ENCODE data around the gene ALAS1.

Gene ALAS1

DNA sequence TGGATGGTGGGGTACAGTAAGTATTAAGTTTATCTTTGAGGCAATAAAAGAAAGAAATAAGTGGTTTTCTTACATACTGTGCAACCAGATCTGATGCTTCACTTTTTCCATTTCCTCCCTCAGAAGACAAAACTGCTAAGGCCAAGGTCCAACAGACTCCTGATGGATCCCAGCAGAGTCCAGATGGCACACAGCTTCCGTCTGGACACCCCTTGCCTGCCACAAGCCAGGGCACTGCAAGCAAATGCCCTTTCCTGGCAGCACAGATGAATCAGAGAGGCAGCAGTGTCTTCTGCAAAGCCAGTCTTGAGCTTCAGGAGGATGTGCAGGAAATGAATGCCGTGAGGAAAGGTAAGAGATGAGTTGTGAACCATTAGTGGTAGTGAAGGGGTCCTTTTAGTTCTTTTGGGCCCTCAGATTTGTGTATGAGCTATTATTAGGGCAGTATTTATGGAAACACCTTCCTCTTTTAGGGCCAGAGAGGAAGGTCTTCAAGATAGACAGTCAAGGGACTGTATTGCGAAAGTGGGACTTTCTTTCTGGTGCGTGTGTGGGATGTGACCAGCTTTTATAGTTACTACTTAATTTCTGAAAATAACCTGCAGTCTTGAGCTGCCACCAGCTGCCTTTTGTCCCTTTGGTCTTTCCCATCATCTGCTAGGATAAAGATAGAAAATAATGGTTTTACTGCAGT is 4.6 kb downstream of the ALAS1 start:
- no peak for DNase-seq

DNA sequence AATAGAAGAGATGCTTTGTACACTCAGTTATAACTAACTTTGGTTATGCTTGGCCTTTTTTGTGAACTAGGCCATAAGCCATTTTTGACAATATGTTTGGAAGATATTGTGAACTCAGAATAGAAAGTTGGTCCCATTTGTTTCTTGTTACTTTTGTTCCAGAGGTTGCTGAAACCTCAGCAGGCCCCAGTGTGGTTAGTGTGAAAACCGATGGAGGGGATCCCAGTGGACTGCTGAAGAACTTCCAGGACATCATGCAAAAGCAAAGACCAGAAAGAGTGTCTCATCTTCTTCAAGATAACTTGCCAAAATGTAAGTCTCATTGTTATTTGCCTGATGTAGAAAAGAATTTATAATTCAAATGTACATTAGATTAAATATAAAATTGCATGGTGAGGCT is 5.7 kb downstream of the ALAS1 start:
- DNase-seq, result no peak

DNA sequence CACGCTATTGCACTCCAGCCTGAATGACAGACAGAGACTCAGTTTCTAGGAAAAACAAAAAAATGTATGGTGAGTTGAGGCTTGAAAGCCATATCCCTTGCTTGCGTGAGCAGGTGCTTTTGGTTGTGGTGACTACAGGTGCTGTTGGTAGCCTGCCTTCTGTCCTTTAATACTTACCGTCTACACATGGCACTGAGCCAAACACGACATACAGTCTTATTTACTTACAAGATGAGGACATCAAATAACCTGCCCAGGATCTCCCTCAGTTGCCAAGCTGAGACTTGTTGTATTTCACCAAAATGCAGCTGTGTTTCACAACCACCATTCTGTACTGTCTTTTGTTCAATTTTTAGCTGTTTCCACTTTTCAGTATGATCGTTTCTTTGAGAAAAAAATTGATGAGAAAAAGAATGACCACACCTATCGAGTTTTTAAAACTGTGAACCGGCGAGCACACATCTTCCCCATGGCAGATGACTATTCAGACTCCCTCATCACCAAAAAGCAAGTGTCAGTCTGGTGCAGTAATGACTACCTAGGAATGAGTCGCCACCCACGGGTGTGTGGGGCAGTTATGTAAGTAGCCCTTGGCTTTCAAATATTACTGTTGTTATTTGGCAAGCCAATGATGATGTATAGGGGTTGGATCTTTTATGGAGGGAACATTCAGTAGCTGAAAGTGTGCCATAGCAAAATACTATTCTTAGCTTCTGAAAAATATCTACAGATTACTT is 6.5 kb downstream of the ALAS1 start:
- DNase-seq, result peak; percentile 46

DNA sequence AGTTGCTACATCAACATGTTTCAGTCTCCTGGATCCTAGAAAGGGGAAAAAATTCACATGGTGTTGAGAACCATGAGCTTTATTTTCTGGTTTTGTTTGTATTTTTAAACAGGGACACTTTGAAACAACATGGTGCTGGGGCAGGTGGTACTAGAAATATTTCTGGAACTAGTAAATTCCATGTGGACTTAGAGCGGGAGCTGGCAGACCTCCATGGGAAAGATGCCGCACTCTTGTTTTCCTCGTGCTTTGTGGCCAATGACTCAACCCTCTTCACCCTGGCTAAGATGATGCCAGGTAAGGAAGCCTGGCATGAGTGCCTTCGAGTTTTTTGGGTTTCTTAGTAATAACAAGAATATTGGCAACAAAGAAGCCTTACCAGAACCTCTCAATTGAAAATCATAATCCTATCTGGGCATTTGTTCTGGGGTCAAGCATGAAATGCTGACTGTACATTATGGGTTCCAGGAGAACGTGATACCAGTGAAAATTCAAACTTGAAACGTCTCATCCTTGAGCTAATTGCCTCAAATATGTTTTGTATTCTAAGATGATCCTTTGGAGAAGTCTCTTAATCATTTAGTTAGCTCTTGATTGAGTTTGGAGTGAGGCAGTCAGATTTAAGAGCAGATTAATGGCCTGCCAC is 7.9 kb downstream of the ALAS1 start:
- DNase-seq, result no peak

DNA sequence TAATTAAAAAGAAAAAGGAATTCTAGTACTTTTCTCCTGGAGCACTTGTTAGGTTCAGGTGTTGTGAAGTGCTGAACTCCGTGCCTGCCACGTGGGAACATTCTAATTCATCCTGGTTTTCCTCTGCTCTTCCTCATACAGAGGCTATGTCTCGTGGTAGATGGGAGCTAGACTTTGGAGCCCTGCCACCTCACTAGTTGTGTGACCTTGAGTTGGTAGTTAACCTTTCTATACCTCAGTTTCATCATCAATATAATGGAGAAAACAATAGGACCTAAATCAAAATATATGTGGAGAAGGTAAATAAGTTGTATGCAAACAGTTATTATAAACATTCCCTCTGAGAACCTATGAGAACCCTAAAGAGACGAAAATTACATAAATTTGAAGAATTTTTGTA is 10.6 kb downstream of the ALAS1 start:
- no peak for DNase-seq

DNA sequence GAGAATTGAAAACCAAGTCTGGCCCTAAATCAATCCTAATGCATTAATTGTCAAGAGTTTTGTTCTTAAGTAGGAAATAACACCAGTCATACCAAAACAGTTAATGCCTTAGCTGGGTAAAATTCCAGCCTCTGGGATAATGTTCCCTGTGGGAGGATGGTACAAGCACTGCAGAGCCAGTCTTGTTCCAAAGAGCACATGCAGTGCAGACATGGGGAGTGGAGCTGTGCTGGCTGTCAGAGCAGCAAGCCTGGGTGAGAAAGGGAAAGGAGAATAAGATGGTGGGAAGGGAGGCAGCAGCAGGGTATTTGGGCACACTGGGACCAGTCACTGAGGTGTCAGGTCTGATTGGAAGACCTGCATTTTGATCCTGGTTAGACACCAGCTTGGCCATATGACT is 12.1 kb downstream of the ALAS1 start:
- no peak for DNase-seq

DNA sequence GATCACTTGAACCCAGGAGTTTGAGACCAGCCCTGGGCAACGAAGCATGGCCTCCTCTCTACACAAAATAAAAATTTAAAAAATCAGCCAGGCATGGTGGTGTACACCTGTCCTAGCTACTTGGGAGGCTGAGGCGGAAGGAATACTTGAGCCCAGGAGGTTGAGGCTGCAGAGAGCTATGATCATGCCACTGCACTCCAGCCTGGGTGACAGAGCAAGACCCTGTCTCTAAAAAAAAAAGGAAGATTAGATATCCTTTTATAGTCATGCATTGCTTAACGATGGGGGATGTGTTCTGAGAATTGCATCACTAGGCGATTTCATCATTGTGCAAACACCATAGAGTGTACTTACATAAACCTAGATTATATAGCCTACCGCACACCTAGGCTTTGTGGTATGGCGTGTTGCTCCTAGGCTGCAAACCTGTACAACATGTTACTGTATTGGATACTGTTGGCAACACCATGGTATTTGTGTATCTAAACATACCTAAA is 12.6 kb downstream of the ALAS1 start:
- DNase-seq, result no peak

DNA sequence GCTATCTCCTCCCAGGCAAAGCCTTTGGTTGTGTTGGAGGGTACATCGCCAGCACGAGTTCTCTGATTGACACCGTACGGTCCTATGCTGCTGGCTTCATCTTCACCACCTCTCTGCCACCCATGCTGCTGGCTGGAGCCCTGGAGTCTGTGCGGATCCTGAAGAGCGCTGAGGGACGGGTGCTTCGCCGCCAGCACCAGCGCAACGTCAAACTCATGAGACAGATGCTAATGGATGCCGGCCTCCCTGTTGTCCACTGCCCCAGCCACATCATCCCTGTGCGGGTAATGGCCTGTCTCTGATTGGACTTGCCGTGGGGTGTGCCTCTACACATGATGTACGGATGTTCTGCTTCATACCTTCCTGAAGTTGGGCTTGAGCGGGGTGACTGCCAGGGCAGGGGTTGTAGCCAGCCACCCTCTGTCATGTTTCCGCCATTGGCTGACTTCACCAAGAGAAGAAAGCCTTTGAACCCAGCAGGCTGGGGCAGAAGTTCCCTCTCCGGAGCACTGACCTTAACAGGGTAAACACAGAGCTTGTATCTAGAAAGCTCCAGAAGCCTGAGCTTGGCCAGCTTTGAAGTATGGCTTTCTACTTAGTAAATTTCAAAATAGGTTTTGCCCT is 13.4 kb downstream of the ALAS1 start:
- DNase-seq, result no peak

DNA sequence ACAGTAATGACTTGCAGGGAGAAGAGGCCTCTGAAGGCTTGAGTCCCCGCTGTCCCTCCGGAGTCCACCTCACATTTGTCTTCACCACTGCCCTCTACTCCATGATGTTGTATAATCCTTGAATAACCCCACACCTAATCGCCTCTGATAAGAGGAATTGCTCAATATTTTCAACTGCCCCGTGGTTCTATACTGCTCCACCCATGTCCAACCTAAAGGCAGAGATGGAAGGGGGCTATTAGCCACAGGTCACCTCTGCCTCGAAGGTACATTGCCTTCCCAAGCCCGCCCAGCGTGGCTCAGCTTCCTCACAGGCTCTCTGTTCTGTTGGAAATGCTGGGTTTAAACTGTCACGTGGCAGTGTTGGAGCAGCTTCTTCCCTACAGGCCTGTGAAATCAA is 15.0 kb downstream of the ALAS1 start:
- no peak for DNase-seq

DNA sequence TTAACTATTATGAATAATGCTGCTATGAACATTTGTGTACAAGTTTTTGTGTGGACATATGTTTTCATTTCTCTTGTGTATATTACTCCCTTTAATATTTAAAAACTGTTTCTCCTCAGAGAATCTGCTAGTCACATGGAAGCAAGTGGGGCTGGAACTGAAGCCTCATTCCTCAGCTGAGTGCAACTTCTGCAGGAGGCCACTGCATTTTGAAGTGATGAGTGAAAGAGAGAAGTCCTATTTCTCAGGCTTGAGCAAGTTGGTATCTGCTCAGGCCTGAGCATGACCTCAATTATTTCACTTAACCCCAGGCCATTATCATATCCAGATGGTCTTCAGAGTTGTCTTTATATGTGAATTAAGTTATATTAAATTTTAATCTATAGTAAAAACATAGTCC is 15.9 kb downstream of the ALAS1 start:
- no peak for DNase-seq

DNA sequence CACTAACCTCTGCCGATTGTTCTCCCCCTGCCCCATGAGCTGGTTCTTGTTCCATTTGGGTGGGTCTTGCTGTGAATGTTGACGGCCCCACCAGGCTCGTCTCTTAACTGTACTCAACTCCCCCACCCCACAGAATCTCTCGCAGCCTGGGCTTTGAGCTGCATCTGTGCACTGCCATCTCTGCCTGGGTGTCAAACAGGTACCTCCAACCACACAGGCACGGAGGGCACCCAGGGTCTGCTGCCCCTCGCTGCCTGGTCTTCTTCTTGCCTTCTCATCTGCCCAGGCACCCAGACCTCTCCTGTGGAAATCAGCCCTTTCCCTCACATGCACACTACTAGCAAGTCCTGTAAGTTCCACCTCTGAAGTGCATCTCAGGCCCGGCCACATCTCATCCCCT is 17.4 kb downstream of the ALAS1 start:
- DNase-seq, result no peak

DNA sequence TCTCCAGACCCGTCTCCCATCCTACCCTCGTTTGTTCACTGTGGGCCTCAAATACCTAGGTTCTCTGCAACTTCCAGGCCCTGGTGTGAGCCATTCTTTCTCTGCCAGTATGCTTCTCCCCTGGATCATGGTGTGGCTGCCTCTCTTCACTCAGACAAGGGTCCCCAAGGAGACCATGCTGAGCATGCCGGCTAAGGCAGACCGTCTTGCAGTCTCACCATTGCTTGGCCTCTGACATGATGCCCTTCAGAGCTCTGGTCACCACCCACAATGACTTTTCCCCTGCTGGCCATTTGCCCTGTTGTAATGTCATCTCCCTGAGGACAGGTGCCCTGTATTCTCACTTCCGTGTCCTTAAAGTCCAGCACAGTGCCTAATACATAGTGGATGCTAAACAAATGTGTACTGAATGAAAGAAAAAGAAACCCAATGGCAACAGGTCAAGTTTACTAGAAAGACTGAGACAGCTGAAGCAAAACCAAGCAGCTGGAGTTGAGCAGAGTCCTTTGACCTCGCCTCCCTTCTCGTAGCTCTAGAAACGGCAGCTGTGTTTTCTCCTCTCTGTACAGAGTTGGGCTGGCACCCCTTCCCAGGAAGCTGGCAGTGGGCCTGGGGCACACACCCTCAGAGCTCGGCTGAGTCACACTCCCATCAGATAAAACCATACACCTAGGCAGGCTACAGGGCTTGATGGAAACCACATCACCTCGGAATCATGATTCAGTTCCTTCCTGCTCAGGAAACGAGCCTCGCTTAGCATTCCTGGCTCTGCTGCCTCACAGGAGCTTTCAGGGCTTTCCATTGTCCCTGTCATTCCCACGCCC is 18.8 kb downstream of the ALAS1 start:
- DNase-seq, result no peak

DNA sequence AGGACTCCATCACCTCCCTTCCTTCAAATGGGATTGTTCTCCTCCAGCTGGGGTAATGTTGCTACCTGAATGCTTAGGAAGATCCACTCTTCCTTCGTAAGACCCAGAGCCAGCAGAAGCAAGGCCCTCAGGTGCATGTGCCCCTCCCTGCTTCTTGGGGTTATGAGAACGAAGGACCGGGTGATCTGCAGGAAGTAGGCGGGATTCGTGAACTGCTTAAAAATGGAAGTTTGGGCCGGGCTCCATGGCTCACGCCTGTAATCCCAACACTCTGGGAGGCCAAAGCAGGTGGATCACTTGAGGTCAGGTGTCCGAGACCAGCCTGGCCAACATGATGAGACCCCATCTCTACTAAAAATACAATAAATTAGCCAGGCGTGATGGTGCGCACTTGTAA is 19.4 kb downstream of the ALAS1 start:
- DNase-seq, result no peak

DNA sequence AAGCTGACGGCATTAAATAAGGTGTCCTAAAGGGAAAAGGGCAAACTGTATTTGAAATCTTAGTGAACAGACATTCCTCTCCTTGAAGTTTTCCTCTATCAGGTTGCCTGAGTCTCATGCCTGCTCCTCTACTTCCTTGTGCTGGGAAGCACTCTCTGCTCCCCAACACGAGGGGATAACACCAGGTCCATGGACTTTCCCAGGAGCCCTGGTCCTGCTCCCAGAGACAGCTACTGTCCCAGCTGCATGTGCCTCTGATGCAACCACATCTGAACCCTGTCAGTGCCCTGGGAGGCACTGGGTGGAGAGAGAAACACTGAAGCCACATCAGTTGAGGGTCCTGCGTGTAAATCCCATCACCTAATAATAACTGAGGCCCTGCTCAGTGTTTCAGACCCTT is 20.1 kb downstream of the ALAS1 start:
- no peak for DNase-seq

DNA sequence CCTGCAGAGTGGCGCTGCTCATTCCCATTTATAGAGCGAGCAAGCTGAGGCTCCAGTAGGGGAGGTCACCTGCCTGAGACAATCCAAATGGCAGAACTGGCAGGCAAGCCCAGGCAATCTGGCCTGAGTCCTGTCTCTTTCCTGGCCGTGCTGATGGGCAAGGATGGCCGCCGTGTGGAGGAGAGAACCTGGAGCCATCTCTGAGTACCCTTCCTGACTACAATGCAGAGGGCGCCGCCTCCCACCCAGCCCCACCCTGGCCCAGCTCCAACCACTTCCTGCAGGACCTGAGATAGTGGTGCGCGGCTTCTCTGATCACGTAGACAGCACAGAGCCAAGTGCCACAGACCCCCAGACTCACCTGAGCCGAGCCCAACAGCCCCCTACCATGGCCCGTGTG is 20.5 kb downstream of the ALAS1 start:
- no peak for DNase-seq

DNA sequence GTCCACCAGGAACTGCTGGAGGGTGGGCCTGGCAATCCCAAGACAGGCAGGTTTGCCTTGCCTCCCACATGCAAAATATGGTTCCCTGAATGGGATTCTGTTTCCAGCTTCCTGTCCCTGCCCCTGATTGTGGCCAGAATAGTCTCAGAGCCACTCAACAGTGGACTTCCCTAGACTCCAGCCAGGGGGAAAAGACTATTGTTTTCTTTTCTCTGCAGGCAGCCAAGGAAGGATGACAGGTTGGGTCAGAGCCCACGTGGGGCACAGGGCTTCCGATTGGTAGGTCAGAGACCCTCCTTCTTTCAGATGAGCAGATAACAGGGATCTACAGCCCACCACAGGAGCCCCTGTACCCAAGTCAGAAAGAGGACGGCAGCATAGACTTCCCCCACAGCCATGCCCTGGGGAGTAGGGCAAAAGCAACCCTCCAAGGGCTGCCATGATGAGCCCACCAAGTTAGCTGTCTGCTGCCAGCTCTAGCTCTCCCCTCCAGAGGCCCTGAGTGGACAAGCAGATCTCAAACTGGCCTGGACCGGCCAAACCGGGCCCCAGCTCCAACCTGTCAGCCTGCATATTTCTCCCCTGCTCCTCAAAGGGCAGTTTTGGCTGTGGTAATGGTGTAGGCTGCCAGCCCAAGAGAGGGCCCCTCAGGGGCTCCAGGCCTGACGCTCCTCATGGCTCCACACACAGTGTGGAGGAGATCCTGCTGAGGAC is 21.1 kb downstream of the ALAS1 start:
- DNase-seq, result no peak

DNA sequence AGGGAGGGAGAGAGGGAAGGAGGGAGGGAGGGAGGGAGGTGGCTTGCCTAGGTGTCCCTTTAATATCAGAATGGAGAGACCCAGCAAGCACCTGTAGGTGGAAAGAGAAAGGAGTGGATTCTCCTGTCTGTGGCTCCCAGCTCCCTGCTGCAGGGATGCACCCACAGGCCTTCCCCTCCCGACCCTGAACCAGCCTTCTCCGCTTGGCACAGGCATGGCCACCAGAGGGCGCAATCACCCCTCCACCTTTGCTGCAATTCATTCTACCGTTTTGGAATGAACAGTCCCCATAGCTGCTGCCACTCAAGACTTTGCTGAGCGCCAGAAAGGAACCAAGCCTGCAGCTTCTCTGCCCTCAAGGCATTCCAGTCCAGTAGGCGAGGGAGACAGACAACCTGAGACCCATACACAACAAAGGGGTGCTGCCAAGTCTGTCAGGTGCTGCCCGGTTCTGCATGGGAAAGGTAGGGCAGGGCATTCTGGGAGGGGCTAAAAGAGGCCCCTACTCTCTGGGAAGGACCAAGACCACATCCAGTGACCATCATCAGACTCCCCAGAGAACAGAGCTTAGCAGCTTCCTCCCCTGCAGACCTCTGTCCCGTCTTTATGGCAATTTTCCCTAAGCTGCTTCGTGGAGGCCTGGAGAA is 22.5 kb downstream of the ALAS1 start:
- DNase-seq, result peak; percentile 38

DNA sequence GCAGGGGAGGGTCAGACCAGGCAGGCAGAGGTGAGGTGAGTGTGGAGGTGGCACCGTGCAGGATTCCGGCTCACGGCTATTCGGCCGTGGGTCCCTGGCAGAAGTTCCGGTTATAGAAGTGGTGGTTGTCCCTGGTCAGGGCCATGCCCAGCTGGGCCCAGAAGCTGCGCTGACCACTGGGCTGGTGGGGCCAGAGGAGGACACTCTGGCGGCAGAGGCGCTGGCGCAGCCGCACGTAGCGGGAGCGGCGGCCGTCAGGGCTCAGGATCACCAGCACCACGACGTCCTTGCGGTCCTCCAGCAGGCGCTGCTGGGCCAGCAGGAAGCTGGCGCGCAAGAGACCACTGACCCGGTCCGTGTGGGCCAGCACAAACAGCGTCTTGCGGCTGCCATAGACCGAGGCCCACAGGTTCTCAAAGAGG is 23.2 kb downstream of the ALAS1 start:
- no peak for DNase-seq

DNA sequence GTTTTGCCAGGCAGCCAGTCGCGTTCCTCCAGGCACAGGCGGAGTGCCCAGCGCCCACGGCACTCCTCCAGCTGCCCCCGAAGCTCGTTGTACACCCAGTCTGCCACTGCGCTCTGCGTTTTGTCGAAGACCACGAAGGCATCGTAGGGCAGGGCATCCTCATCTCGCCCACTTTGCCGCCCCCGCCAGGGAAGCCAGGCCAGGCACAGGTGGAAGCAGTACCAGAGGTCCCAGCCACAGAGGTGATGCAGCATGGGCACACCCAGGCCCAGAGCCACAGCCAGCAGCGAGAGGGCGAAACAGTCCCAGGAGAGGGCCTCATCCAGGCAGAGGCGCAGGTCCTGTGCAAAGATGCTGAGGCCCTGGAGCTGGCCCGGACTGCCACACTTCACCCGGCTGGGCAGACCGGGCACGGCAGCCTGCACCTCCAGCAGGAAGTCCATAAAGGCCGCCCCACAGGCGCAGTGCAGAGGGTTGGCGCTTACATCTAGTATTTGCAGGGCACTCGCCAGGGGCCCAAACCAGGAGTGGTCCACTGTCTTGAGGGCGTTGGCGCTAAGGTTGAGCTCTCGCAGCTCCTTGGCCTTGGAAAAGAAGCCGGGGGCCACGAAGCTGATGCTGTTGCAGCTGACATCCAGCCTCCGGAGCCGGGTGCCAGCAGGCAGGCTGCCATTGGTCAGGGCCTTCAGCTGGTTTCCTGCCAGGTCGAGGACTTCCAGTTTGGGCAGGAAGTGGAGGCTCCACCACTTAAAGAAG is 23.8 kb downstream of the ALAS1 start:
- DNase-seq, result no peak

DNA sequence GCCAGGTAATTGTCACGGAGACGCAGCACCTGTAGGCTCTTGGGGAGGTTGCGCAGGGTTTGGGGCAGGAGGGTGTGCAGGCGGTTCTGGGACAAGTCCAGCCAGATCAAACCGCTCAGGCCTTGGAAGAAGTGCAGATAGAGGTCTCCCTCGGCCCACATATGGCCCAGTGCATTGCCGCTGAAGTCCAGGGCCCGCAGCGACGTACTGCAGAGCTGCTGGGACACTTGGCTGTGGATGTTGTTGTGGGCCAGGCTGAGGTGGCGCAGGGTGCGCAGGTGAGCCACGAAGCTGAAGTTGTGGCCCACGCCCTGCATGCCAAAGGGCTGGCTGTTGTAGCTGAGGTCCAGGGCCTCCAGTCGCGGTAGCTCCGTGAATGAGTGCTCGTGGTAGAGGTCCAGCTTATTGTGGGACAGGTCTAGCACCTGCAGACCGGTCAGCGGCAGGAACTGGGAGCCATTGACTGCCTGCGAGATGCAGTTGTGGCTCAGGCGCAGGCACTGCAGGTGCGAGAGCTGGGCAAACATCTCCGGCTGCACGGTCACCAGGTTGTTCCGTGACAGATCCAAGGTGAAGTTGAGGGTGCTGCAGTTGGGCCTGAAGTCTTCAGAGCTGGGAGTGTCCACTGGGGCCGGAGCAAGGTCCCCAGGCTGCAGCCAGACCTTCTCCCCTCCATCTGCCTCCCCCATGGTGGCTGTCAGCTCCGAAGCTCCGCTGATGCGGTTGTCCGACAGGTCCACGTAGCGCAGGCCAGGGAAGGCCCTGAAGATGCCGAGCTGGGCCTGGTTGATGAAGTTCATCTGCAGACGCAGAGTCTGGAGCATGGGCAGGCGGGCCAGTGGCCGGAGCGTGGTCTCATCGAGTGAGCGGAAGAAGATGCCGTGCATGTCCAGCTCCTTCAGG is 24.6 kb downstream of the ALAS1 start:
- DNase-seq, result no peak

All from DMS79 (cell line).